Measurements from ENCODE around the gene CCDC63.
"Not testable (repeated sequence)": the region's sequence is repeated elsewhere in the genome, so short reads cannot be mapped to it uniquely, and the experiment has no call there.

GRCh38 chr12:110950466-110950865 is 103.7 kb downstream of the CCDC63 start:
- TF ChIP-seq RAD21 (CRISPR knock-in tag; conservative IDR thresholded peaks at IDR 0.05 in 1 of 2, IDR thresholded peaks at IDR 0.05 in 1 of 2); LARP7 (IDR thresholded peaks at IDR 0.05); POLR2A (conservative IDR thresholded peaks at IDR 0.05); ZNF561 (CRISPR knock-in tag; conservative IDR thresholded peaks at IDR 0.05): not testable (repeated sequence)

Data from K562 (cell line).